Measurements from ENCODE around the gene SPAAR.

SPAAR gene

GRCh38 chr9:35935755-35936509 lies 26.6 kb downstream of the SPAAR start:
- Histone ChIP-seq H3K9me3 (ENCODE audit: control insufficient read depth in 2 of 2, low read length in 2 of 2) (no peaks in the 10 kb centered on the region), H3K27me3 (ENCODE audit: control insufficient read depth in 1 of 2, insufficient read depth in 2 of 2, low read length in 2 of 2) (no peaks in the 10 kb centered on the region), H3K4me1 (ENCODE audit: control insufficient read depth, insufficient read depth, low read length) (no peaks in the 10 kb centered on the region), H3K27ac (ENCODE audit: low read length) (no peak overlapping the region), H3K9ac (ENCODE audit: low read length in 2 of 2) (no peak overlapping the region), H3K36me3 (ENCODE audit: control insufficient read depth in 2 of 2, insufficient read depth in 2 of 2, low read length in 2 of 2) (no peaks in the 10 kb centered on the region), H3K4me3 (ENCODE audit: low read length in 2 of 2) (no peak overlapping the region)

DNA sequence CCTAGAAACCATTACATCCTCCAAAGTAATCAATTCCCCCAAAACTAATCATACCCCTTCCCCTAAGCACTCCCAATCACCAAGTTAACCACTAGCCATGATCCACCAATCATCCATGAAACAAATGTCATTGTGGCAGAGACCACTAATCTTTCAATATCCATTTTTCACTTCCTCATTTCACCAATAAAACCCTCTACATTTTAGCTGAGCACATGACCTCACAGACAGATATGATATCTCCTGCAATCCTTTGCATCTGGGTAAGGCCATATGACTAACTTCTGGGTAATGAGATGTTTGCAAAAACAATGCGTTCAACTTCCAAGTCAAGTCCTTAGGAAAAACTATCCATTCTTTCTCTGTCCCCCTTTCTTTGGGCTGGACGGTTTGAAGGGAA lies 27.9 kb downstream of the SPAAR start:
- H3K36me3 ChIP-seq (ENCODE audit: control insufficient read depth in 2 of 2, insufficient read depth in 2 of 2, low read length in 2 of 2): no peaks in the 10 kb centered on the region

GRCh38 chr9:35938474-35939356 lies 29.4 kb downstream of the SPAAR start:
- Histone ChIP-seq H3K27me3 (ENCODE audit: control insufficient read depth in 1 of 2, insufficient read depth in 2 of 2, low read length in 2 of 2) (no peaks in the 10 kb centered on the region), H3K9ac (ENCODE audit: low read length in 2 of 2) (no peak overlapping the region), H3K4me1 (ENCODE audit: control insufficient read depth, insufficient read depth, low read length) (no peaks in the 10 kb centered on the region), H3K36me3 (ENCODE audit: control insufficient read depth in 2 of 2, insufficient read depth in 2 of 2, low read length in 2 of 2) (no peaks in the 10 kb centered on the region), H3K4me3 (ENCODE audit: low read length in 2 of 2) (no peak overlapping the region), H3K9me3 (ENCODE audit: control insufficient read depth in 2 of 2, low read length in 2 of 2) (no peaks in the 10 kb centered on the region), H3K27ac (ENCODE audit: low read length) (no peak overlapping the region)

More for the DNA sequence above, 27.9 kb downstream of the SPAAR start:
- no peaks in the 10 kb centered on the region for H3K9me3 ChIP-seq (ENCODE audit: control insufficient read depth in 2 of 2, low read length in 2 of 2)
- H3K9ac ChIP-seq (ENCODE audit: low read length in 2 of 2): no peak overlapping the region
- H3K27ac ChIP-seq (ENCODE audit: low read length): no peak overlapping the region
- no peak overlapping the region for H3K4me3 ChIP-seq (ENCODE audit: low read length in 2 of 2)
- no peaks in the 10 kb centered on the region for H3K27me3 ChIP-seq (ENCODE audit: control insufficient read depth in 1 of 2, insufficient read depth in 2 of 2, low read length in 2 of 2)
- H3K4me1 ChIP-seq (ENCODE audit: control insufficient read depth, insufficient read depth, low read length): no peaks in the 10 kb centered on the region

DNA sequence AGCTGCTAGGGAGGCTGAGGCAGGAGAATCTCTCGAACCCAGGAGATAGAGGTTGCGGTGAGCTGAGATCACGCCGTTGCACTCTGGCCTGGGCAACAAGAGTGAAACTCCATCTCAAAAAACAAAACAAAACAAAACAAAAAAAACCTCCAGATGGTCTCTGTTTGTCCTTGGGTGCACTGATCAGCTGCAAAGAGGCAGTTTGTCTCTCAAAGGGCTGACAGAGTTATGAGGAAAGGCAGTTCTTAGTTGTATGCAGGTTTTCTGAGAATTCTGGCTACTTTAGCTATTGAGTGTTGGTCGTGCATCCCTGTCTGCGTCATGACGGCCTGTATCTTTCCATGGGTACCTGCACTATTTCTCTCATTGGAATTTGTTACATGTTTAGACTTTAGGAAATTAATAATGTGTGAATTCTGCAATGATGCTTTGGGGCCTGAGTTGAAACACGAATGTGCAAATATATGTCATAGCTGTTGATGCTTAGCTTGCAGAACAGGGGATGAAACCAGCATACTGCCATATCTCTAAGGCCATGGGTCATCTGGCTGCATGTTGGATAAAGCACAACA lies 30.5 kb downstream of the SPAAR start:
- Histone ChIP-seq H3K27me3 (ENCODE audit: control insufficient read depth in 1 of 2, insufficient read depth in 2 of 2, low read length in 2 of 2) (no peaks in the 10 kb centered on the region), H3K4me3 (ENCODE audit: low read length in 2 of 2) (no peak overlapping the region), H3K27ac (ENCODE audit: low read length) (no peak overlapping the region), H3K9ac (ENCODE audit: low read length in 2 of 2) (no peak overlapping the region), H3K36me3 (ENCODE audit: control insufficient read depth in 2 of 2, insufficient read depth in 2 of 2, low read length in 2 of 2) (no peaks in the 10 kb centered on the region), H3K4me1 (ENCODE audit: control insufficient read depth, insufficient read depth, low read length) (no peaks in the 10 kb centered on the region), H3K9me3 (ENCODE audit: control insufficient read depth in 2 of 2, low read length in 2 of 2) (no peaks in the 10 kb centered on the region)

DNA sequence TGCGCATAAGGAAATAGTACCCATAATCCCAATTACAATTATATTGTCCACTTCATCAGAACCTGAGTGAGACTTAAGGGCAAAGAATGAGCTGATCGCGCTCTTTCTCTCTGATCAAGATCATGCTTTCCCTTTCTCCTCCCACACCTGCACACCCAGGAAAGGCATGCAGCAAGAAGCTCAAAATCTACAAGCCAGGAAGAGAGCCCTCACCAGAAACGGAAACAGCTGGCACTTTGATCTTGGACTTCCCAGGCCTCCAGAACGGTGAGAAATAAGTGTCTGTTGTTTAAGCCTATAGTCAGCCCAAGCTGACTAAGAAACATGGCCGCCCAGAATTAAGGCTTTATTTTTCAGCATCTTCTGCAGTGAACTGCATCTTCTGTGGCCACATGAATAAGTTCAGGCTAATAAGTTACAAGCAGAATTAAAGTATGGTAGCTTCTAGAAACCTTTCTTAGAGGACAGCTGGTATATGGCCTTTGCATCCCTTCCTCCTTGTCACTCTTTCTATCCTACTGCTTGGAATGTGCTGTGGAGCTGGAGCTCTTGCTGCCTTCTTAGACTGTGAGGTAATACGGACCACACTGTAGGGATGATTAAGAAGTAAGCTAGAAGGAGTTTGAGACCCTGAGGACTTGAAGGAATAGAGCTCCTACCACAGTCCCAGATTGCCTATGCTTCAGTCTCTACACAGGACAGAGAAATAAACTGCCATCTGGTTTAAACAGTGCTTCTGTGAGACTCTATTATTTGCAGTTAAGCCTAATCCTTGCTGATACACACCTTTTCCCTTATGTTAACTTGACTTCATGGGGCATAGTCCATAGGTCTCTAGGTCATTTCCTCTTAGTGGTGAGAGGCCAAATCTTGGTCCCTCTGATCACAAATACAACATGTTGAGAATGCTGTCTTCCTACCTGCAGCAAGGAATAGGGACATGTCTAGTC lies 31.4 kb downstream of the SPAAR start:
- no peak overlapping the region for H3K27ac ChIP-seq (ENCODE audit: low read length)

DNA sequence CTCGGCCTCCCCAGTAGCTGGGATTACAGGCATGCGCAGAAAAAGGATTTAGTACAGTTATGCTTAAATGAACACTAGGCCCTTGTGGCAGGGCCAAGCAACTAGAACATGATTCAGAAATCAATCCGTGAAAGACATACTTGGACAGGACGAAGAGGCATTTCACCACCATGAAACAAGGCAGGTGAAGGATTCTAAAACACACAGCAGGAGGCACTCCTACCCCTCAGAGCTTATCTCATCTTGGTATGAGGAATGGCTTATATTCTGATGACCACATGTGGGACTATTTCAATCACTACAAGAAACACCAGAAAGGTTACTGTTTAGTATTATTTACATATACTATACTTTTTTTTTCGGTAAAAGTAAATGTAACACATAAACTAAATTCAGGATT lies 33.0 kb downstream of the SPAAR start:
- no peak overlapping the region for H3K4me3 ChIP-seq (ENCODE audit: low read length in 2 of 2)
- H3K27ac ChIP-seq (ENCODE audit: low read length): no peak overlapping the region
- no peaks in the 10 kb centered on the region for H3K9me3 ChIP-seq (ENCODE audit: control insufficient read depth in 2 of 2, low read length in 2 of 2)
- no peaks in the 10 kb centered on the region for H3K27me3 ChIP-seq (ENCODE audit: control insufficient read depth in 1 of 2, insufficient read depth in 2 of 2, low read length in 2 of 2)
- no peaks in the 10 kb centered on the region for H3K36me3 ChIP-seq (ENCODE audit: control insufficient read depth in 2 of 2, insufficient read depth in 2 of 2, low read length in 2 of 2)
- no peaks in the 10 kb centered on the region for H3K4me1 ChIP-seq (ENCODE audit: control insufficient read depth, insufficient read depth, low read length)
- no peak overlapping the region for H3K9ac ChIP-seq (ENCODE audit: low read length in 2 of 2)

More for the DNA sequence above, 31.4 kb downstream of the SPAAR start:
- no peaks in the 10 kb centered on the region for H3K27me3 ChIP-seq (ENCODE audit: control insufficient read depth in 1 of 2, insufficient read depth in 2 of 2, low read length in 2 of 2)
- H3K9ac ChIP-seq (ENCODE audit: low read length in 2 of 2): no peak overlapping the region
- H3K9me3 ChIP-seq (ENCODE audit: control insufficient read depth in 2 of 2, low read length in 2 of 2): no peaks in the 10 kb centered on the region
- no peaks in the 10 kb centered on the region for H3K4me1 ChIP-seq (ENCODE audit: control insufficient read depth, insufficient read depth, low read length)
- no peak overlapping the region for H3K4me3 ChIP-seq (ENCODE audit: low read length in 2 of 2)
- no peaks in the 10 kb centered on the region for H3K36me3 ChIP-seq (ENCODE audit: control insufficient read depth in 2 of 2, insufficient read depth in 2 of 2, low read length in 2 of 2)

- Histone ChIP-seq H3K27me3 (ENCODE audit: control insufficient read depth in 1 of 2, insufficient read depth in 2 of 2, low read length in 2 of 2) (no peaks in the 10 kb centered on the region), H3K4me3 (ENCODE audit: low read length in 2 of 2) (no peak overlapping the region), H3K9ac (ENCODE audit: low read length in 2 of 2) (no peak overlapping the region), H3K4me1 (ENCODE audit: control insufficient read depth, insufficient read depth, low read length) (peaks cover 2% of the 10 kb centered on the region), H3K36me3 (ENCODE audit: control insufficient read depth in 2 of 2, insufficient read depth in 2 of 2, low read length in 2 of 2) (no peaks in the 10 kb centered on the region), H3K9me3 (ENCODE audit: control insufficient read depth in 2 of 2, low read length in 2 of 2) (no peaks in the 10 kb centered on the region), H3K27ac (ENCODE audit: low read length) (no peak overlapping the region)
Observed at GRCh38 chr9:35944173-35944572, 34.9 kb downstream of the SPAAR start.

DNA sequence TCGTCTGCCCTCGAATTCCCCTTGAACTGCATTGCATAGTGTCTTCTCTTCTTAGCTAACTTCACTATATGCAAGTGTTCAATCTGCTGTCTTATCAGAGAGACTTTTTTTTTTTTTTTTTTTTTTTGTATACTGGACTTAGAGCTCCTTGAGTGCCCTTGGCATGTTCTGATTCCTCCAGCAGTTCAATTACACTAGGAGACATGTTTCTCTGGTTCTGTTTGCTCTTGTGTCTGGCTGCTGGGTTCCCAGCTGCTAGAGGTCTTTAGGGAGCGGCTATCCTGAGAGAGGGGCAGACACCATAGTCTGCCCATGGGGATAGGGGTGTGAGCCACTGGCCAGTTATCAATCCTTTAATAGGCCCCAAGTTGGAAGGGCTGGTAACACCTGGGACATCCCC lies 35.6 kb downstream of the SPAAR start:
- Histone ChIP-seq H3K27me3 (ENCODE audit: control insufficient read depth in 1 of 2, insufficient read depth in 2 of 2, low read length in 2 of 2) (no peaks in the 10 kb centered on the region), H3K36me3 (ENCODE audit: control insufficient read depth in 2 of 2, insufficient read depth in 2 of 2, low read length in 2 of 2) (no peaks in the 10 kb centered on the region), H3K27ac (ENCODE audit: low read length) (no peak overlapping the region), H3K4me3 (ENCODE audit: low read length in 2 of 2) (no peak overlapping the region), H3K4me1 (ENCODE audit: control insufficient read depth, insufficient read depth, low read length) (peaks cover 4% of the 10 kb centered on the region), H3K9me3 (ENCODE audit: control insufficient read depth in 2 of 2, low read length in 2 of 2) (no peaks in the 10 kb centered on the region), H3K9ac (ENCODE audit: low read length in 2 of 2) (no peak overlapping the region)

GRCh38 chr9:35945341-35946018 lies 36.2 kb downstream of the SPAAR start:
- Histone ChIP-seq H3K9me3 (ENCODE audit: control insufficient read depth in 2 of 2, low read length in 2 of 2) (no peaks in the 10 kb centered on the region), H3K4me3 (ENCODE audit: low read length in 2 of 2) (peak overlapping the region; percentile 26 to 57), H3K36me3 (ENCODE audit: control insufficient read depth in 2 of 2, insufficient read depth in 2 of 2, low read length in 2 of 2) (no peaks in the 10 kb centered on the region), H3K9ac (ENCODE audit: low read length in 2 of 2) (no peak overlapping the region), H3K27me3 (ENCODE audit: control insufficient read depth in 1 of 2, insufficient read depth in 2 of 2, low read length in 2 of 2) (no peaks in the 10 kb centered on the region), H3K27ac (ENCODE audit: low read length) (no peak overlapping the region), H3K4me1 (ENCODE audit: control insufficient read depth, insufficient read depth, low read length) (peaks cover 4% of the 10 kb centered on the region)

- no peak overlapping the region for H3K9ac ChIP-seq (ENCODE audit: low read length in 2 of 2)
- peaks cover 0 to 2% of the 10 kb centered on the region in 2 donors for H3K27me3 ChIP-seq (ENCODE audit: control insufficient read depth in 1 of 2, insufficient read depth in 2 of 2, low read length in 2 of 2)
- no peaks in the 10 kb centered on the region for H3K36me3 ChIP-seq (ENCODE audit: control insufficient read depth in 2 of 2, insufficient read depth in 2 of 2, low read length in 2 of 2)
- H3K27ac ChIP-seq (ENCODE audit: low read length): no peak overlapping the region
- H3K4me3 ChIP-seq (ENCODE audit: low read length in 2 of 2): no peak overlapping the region
- peaks cover 4% of the 10 kb centered on the region for H3K4me1 ChIP-seq (ENCODE audit: control insufficient read depth, insufficient read depth, low read length)
- no peaks in the 10 kb centered on the region for H3K9me3 ChIP-seq (ENCODE audit: control insufficient read depth in 2 of 2, low read length in 2 of 2)
Observed at GRCh38 chr9:35948451-35948850, 39.2 kb downstream of the SPAAR start.

Data from stomach smooth muscle (tissue), 2 donors.